ENCODE measurements around the gene SND1.

SND1 gene

GRCh38 chr7:127736511-127736910, 84.5 kb downstream of the SND1 start:
- DNase-seq, result no peak

GRCh38 chr7:127738859-127739258, 86.9 kb downstream of the SND1 start:
- no peak for DNase-seq

- DNase-seq, result no peak
These were observed 89.9 kb downstream of the SND1 start for GRCh38 chr7:127741764-127742375.

GRCh38 chr7:127745445-127745844, 93.5 kb downstream of the SND1 start:
- DNase-seq, result no peak

GRCh38 chr7:127751062-127751461, 99.1 kb downstream of the SND1 start:
- DNase-seq, result no peak

GRCh38 chr7:127751490-127752448, 99.8 kb downstream of the SND1 start:
- peak; percentile 12 for DNase-seq

GRCh38 chr7:127752829-127753228, 100.8 kb downstream of the SND1 start:
- no peak for DNase-seq

GRCh38 chr7:127754457-127754856, 102.5 kb downstream of the SND1 start:
- DNase-seq, result no peak

- no peak for DNase-seq
These were observed 103.5 kb downstream of the SND1 start for GRCh38 chr7:127755521-127755920.

- DNase-seq, result no peak
These were observed 104.0 kb downstream of the SND1 start for GRCh38 chr7:127755965-127756364.

- no peak for DNase-seq
These were observed 106.1 kb downstream of the SND1 start for GRCh38 chr7:127758105-127758504.

GRCh38 chr7:127758845-127759244, 106.9 kb downstream of the SND1 start:
- no peak for DNase-seq

GRCh38 chr7:127759945-127760421, 108.0 kb downstream of the SND1 start:
- no peak for DNase-seq

GRCh38 chr7:127760436-127761031, 108.5 kb downstream of the SND1 start:
- no peak for DNase-seq

- DNase-seq, result no peak
These were observed 109.2 kb downstream of the SND1 start for GRCh38 chr7:127761196-127761595.

- no peak for DNase-seq
These were observed 112.7 kb downstream of the SND1 start for GRCh38 chr7:127764681-127765080.

GRCh38 chr7:127765150-127765549, 113.2 kb downstream of the SND1 start:
- DNase-seq, result no peak

- DNase-seq, result no peak
These were observed 115.0 kb downstream of the SND1 start for GRCh38 chr7:127766831-127767459.

GRCh38 chr7:127768241-127768640, 116.2 kb downstream of the SND1 start:
- DNase-seq, result no peak

GRCh38 chr7:127769137-127769536, 117.1 kb downstream of the SND1 start:
- no peak for DNase-seq

GRCh38 chr7:127769696-127770400, 117.9 kb downstream of the SND1 start:
- no peak for DNase-seq

GRCh38 chr7:127770885-127771284, 118.9 kb downstream of the SND1 start:
- DNase-seq, result no peak

- no peak for DNase-seq
These were observed 119.7 kb downstream of the SND1 start for GRCh38 chr7:127771707-127772106.

Measured in activated CD4-positive, alpha-beta T cell treated with anti-CD3 and anti-CD28 coated beads for 48 hours (primary cell).